PC-9 (cell line): ENCODE data around the gene CNN2. TPM values are rescaled to one million over a fixed set of nuclear protein-coding genes. Genes with fewer than 3 reads are reported as not detected.

Source experiments
- BruUV-seq: library from RNA; stranded (reverse); fragments of 400-500 nt; replicated peaks from 2 replicates; lab custom pipeline; 2021; lab: Mats Ljungman, UMichigan
- CTCF ChIA-PET: fragments of 300-600 bp; sonication (Branson Sonifier 250); formaldehyde crosslinking; loops from one replicate; lab custom pipeline; 2022; ENCODE audit warnings: antibody characterized with exemption; lab: Charles Lee
- POLR2A ChIA-PET: fragments of 300-600 bp; sonication (Branson Sonifier 250); formaldehyde crosslinking; loops from one replicate; lab custom pipeline; 2022; ENCODE audit warnings: antibody characterized with exemption; ENCODE audit not compliant: unreplicated experiment; lab: Charles Lee
- DNase-seq, 2 experiments: peaks; one replicate each; pipeline versions ENCODE4 v3.0.0 to v3.0.0-alpha.2; 2015 to 2022; ENCODE audit warnings: mixed read lengths in 1 of 2
- H2AFZ ChIP-seq: fragments of 200-600 bp; sonication (generic); 2 replicates; pipeline ENCODE4 v1.8.1; 2017; ENCODE audit warnings: antibody characterized with exemption
- H3F3A ChIP-seq: fragments of 200-600 bp; sonication (generic); 2 replicates; pipeline ENCODE4 v1.8.1; 2017; ENCODE audit warnings: antibody characterized with exemption, mild to moderate bottlenecking, low read depth; ENCODE audit not compliant: insufficient read depth
- H3K27ac ChIP-seq: fragments of 200-600 bp; sonication (generic); 2 replicates; pipeline ENCODE4 v1.6.1; 2016; ENCODE audit warnings: mixed run types
- H3K27me3 ChIP-seq: fragments of 200-600 bp; sonication (generic); 2 replicates; pipeline ENCODE4 v1.6.1; 2016; ENCODE audit warnings: low read depth, mixed run types; ENCODE audit not compliant: insufficient read depth
- H3K36me3 ChIP-seq: fragments of 200-600 bp; sonication (generic); 2 replicates; pipeline ENCODE4 v1.6.1; 2016; ENCODE audit warnings: low read depth, mixed run types
- H3K4me1 ChIP-seq: fragments of 200-600 bp; sonication (generic); replicated peaks from 2 replicates; pipeline ENCODE4 v1.6.1; 2016; ENCODE audit warnings: mixed run types; ENCODE audit not compliant: insufficient read depth
- H3K4me2 ChIP-seq: fragments of 200-600 bp; sonication (generic); 2 replicates; pipeline ENCODE4 v1.6.1; 2017; ENCODE audit warnings: mixed run types
- H3K4me3 ChIP-seq: fragments of 200-600 bp; sonication (generic); 2 replicates; pipeline ENCODE4 v1.6.1; 2016; ENCODE audit warnings: mixed run types
- H3K79me2 ChIP-seq: fragments of 200-600 bp; sonication (generic); 2 replicates; pipeline ENCODE4 v1.6.1; 2017; ENCODE audit warnings: low read depth, mixed run types
- H3K9me2 ChIP-seq: fragments of 200-600 bp; sonication (generic); 2 replicates; pipeline ENCODE4 v1.8.1; 2017; ENCODE audit warnings: mild to moderate bottlenecking; ENCODE audit not compliant: insufficient read depth
- H3K9me3 ChIP-seq: fragments of 200-600 bp; sonication (generic); 2 replicates; pipeline ENCODE4 v1.8.1; 2016; ENCODE audit warnings: low read depth; ENCODE audit not compliant: insufficient read depth
- H4K20me1 ChIP-seq: fragments of 200-600 bp; sonication (generic); 2 replicates; pipeline ENCODE4 v1.8.1; 2017; ENCODE audit not compliant: insufficient read depth
- CTCF ChIP-seq: fragments of 200-600 bp; sonication (generic); conservative IDR thresholded peaks from 2 replicates; pipeline ENCODE4 v1.6.1; 2017; ENCODE audit warnings: mixed run types, antibody characterized with exemption, mild to moderate bottlenecking, moderate library complexity
- EZH2 ChIP-seq: fragments of 200-600 bp; sonication (generic); IDR thresholded peaks from 2 replicates; pipeline ENCODE4 v1.8.0; 2017; ENCODE audit warnings: antibody characterized with exemption, low read depth
- intact Hi-C: fragments of 100-400 bp; cut with micrococcal nuclease; formaldehyde crosslinking; loops from one replicate; pipeline ENCODE4 v1.10.0; 2022; ENCODE audit not compliant: unreplicated experiment
- total RNA-seq: library from RNA; stranded (reverse); gene quantifications from 2 replicates; pipeline ENCODE4 v1.2.3, GENCODE V29; 2021

CNN2 gene
- total RNA-seq, 1 experiment from 2014 or later: 206 TPM

- BruUV-seq: TSS peak; percentile 46
- Histone ChIP-seq H3K9me3 (no peaks in the 10 kb centered on the region), H3K79me2 (peaks cover 4% of the 10 kb centered on the region; the same call in 1 of the 2 replicates), H3K9me2 (no peaks in the 10 kb centered on the region), H3K27ac (no peak overlapping the region), H2AFZ (no peak overlapping the region), H3K36me3 (no peaks in the 10 kb centered on the region), H3K4me3 (no peak overlapping the region), H3K27me3 (no peaks in the 10 kb centered on the region), H3K4me1 (no peaks in the 10 kb centered on the region), H3F3A (peaks cover 8% of the 10 kb centered on the region; the same call in 1 of the 2 replicates), H3K4me2 (no peak overlapping the region), H4K20me1 (peaks cover 19% of the 10 kb centered on the region)
- POLR2A ChIA-PET: no interaction called here
- CTCF ChIA-PET: no interaction called here
- no peak for DNase-seq
- intact Hi-C loops: no loop called here
- no peak for TF ChIP-seq EZH2
- no peak for TF ChIP-seq CTCF
Observed at GRCh38 chr19:1009041-1009980, 17.1 kb upstream of the CNN2 start.

GRCh38 chr19:1009981-1010538 is 16.3 kb upstream of the CNN2 start:
- Histone ChIP-seq H3K27ac (no peak overlapping the region), H3K79me2 (peaks cover 11% of the 10 kb centered on the region), H3K27me3 (no peaks in the 10 kb centered on the region), H3K4me3 (no peak overlapping the region), H3K4me1 (no peaks in the 10 kb centered on the region), H3K36me3 (no peaks in the 10 kb centered on the region), H2AFZ (no peak overlapping the region), H3K4me2 (no peak overlapping the region), H3F3A (peaks cover 8% of the 10 kb centered on the region; the same call in 1 of the 2 replicates), H3K9me3 (no peaks in the 10 kb centered on the region), H4K20me1 (peaks cover 26% of the 10 kb centered on the region), H3K9me2 (no peaks in the 10 kb centered on the region)
- CTCF ChIA-PET: no interaction called here
- TF ChIP-seq EZH2 (no peak), CTCF (no peak)
- POLR2A ChIA-PET: no interaction called here
- BruUV-seq: no TSS peak
- intact Hi-C loops: no loop called here
- DNase-seq: no peak

- Histone ChIP-seq H3K4me2 (no peak overlapping the region), H3K79me2 (peaks cover 19% of the 10 kb centered on the region), H3K9me3 (no peaks in the 10 kb centered on the region), H3K27me3 (no peaks in the 10 kb centered on the region), H3K9me2 (no peaks in the 10 kb centered on the region), H3F3A (peaks cover 8% of the 10 kb centered on the region; the same call in 1 of the 2 replicates), H3K36me3 (no peaks in the 10 kb centered on the region), H3K27ac (no peak overlapping the region), H4K20me1 (peaks cover 34% of the 10 kb centered on the region), H2AFZ (no peak overlapping the region), H3K4me1 (no peaks in the 10 kb centered on the region), H3K4me3 (no peak overlapping the region)
- intact Hi-C loops: no loop called here
- no TSS peak for BruUV-seq
- TF ChIP-seq EZH2 (no peak), CTCF (no peak)
- DNase-seq: no peak
- POLR2A ChIA-PET: no interaction called here
- CTCF ChIA-PET: no interaction called here
Observed at GRCh38 chr19:1010586-1011510, 15.6 kb upstream of the CNN2 start.
